ENCODE measurements around the gene IL1RAPL1.

DNA sequence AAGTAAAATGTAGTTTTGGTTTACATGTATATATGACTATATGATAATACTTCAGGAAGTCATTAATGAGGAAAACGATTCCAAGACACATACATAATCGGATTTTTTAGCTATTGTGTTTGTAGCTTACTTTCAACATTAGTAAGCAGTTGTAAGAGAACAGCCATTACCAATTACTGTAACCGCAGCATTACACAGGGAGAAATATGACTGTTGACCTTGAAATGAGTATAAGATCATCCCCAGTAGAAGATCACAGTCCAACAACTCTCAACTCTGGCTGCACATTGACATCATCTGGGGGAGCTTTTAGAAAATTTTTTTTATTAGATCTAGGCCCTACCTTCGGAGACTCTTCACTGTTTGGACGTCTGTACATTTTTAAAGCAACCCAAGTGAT is 866.1 kb downstream of the IL1RAPL1 start:
- TF ChIP-seq, protein P1, sequence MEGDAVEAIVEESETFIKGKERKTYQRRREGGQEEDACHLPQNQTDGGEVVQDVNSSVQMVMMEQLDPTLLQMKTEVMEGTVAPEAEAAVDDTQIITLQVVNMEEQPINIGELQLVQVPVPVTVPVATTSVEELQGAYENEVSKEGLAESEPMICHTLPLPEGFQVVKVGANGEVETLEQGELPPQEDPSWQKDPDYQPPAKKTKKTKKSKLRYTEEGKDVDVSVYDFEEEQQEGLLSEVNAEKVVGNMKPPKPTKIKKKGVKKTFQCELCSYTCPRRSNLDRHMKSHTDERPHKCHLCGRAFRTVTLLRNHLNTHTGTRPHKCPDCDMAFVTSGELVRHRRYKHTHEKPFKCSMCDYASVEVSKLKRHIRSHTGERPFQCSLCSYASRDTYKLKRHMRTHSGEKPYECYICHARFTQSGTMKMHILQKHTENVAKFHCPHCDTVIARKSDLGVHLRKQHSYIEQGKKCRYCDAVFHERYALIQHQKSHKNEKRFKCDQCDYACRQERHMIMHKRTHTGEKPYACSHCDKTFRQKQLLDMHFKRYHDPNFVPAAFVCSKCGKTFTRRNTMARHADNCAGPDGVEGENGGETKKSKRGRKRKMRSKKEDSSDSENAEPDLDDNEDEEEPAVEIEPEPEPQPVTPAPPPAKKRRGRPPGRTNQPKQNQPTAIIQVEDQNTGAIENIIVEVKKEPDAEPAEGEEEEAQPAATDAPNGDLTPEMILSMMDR (IDR thresholded peaks at IDR 0.05), result no peak
- TF ChIP-seq ZFX (IDR thresholded peaks at IDR 0.05; ENCODE audit: borderline replicate concordance), result no peak
